PC-9 (cell line): ENCODE measurements around the gene MRPL19. TPM values are rescaled to one million over a fixed set of nuclear protein-coding genes. Genes with fewer than 3 reads are reported as not detected.

Experiments
- BruUV-seq: library from RNA; stranded (reverse); fragments of 400-500 nt; replicated peaks from 2 replicates; lab custom pipeline; 2021; lab: Mats Ljungman, UMichigan
- CTCF ChIA-PET: fragments of 300-600 bp; sonication (Branson Sonifier 250); formaldehyde crosslinking; loops from one replicate; lab custom pipeline; 2022; ENCODE audit warnings: antibody characterized with exemption; lab: Charles Lee
- POLR2A ChIA-PET: fragments of 300-600 bp; sonication (Branson Sonifier 250); formaldehyde crosslinking; loops from one replicate; lab custom pipeline; 2022; ENCODE audit warnings: antibody characterized with exemption; ENCODE audit not compliant: unreplicated experiment; lab: Charles Lee
- DNase-seq, 2 experiments: peaks; one replicate each; pipeline versions ENCODE4 v3.0.0 to v3.0.0-alpha.2; 2015 to 2022; ENCODE audit warnings: mixed read lengths in 1 of 2
- H2AFZ ChIP-seq: fragments of 200-600 bp; sonication (generic); 2 replicates; pipeline ENCODE4 v1.8.1; 2017; ENCODE audit warnings: antibody characterized with exemption
- H3F3A ChIP-seq: fragments of 200-600 bp; sonication (generic); 2 replicates; pipeline ENCODE4 v1.8.1; 2017; ENCODE audit warnings: antibody characterized with exemption, mild to moderate bottlenecking, low read depth; ENCODE audit not compliant: insufficient read depth
- H3K27ac ChIP-seq: fragments of 200-600 bp; sonication (generic); 2 replicates; pipeline ENCODE4 v1.6.1; 2016; ENCODE audit warnings: mixed run types
- H3K27me3 ChIP-seq: fragments of 200-600 bp; sonication (generic); 2 replicates; pipeline ENCODE4 v1.6.1; 2016; ENCODE audit warnings: low read depth, mixed run types; ENCODE audit not compliant: insufficient read depth
- H3K36me3 ChIP-seq: fragments of 200-600 bp; sonication (generic); 2 replicates; pipeline ENCODE4 v1.6.1; 2016; ENCODE audit warnings: low read depth, mixed run types
- H3K4me1 ChIP-seq: fragments of 200-600 bp; sonication (generic); replicated peaks from 2 replicates; pipeline ENCODE4 v1.6.1; 2016; ENCODE audit warnings: mixed run types; ENCODE audit not compliant: insufficient read depth
- H3K4me2 ChIP-seq: fragments of 200-600 bp; sonication (generic); 2 replicates; pipeline ENCODE4 v1.6.1; 2017; ENCODE audit warnings: mixed run types
- H3K4me3 ChIP-seq: fragments of 200-600 bp; sonication (generic); 2 replicates; pipeline ENCODE4 v1.6.1; 2016; ENCODE audit warnings: mixed run types
- H3K79me2 ChIP-seq: fragments of 200-600 bp; sonication (generic); 2 replicates; pipeline ENCODE4 v1.6.1; 2017; ENCODE audit warnings: low read depth, mixed run types
- H3K9me2 ChIP-seq: fragments of 200-600 bp; sonication (generic); 2 replicates; pipeline ENCODE4 v1.8.1; 2017; ENCODE audit warnings: mild to moderate bottlenecking; ENCODE audit not compliant: insufficient read depth
- H3K9me3 ChIP-seq: fragments of 200-600 bp; sonication (generic); 2 replicates; pipeline ENCODE4 v1.8.1; 2016; ENCODE audit warnings: low read depth; ENCODE audit not compliant: insufficient read depth
- H4K20me1 ChIP-seq: fragments of 200-600 bp; sonication (generic); 2 replicates; pipeline ENCODE4 v1.8.1; 2017; ENCODE audit not compliant: insufficient read depth
- EZH2 ChIP-seq: fragments of 200-600 bp; sonication (generic); IDR thresholded peaks from 2 replicates; pipeline ENCODE4 v1.8.0; 2017; ENCODE audit warnings: antibody characterized with exemption, low read depth
- intact Hi-C: fragments of 100-400 bp; cut with micrococcal nuclease; formaldehyde crosslinking; loops from one replicate; pipeline ENCODE4 v1.10.0; 2022; ENCODE audit not compliant: unreplicated experiment
- total RNA-seq: library from RNA; stranded (reverse); gene quantifications from 2 replicates; pipeline ENCODE4 v1.2.3, GENCODE V29; 2021
- TF ChIP-seq, protein P1 (sequence below): fragments of 200-600 bp; sonication (generic); conservative IDR thresholded peaks from 2 replicates; pipeline ENCODE4 v1.6.1; 2017; ENCODE audit warnings: mixed run types, antibody characterized with exemption, mild to moderate bottlenecking, moderate library complexity

The MRPL19 gene
- total RNA-seq, 1 experiment from 2014 or later: 46.5 TPM

DNA sequence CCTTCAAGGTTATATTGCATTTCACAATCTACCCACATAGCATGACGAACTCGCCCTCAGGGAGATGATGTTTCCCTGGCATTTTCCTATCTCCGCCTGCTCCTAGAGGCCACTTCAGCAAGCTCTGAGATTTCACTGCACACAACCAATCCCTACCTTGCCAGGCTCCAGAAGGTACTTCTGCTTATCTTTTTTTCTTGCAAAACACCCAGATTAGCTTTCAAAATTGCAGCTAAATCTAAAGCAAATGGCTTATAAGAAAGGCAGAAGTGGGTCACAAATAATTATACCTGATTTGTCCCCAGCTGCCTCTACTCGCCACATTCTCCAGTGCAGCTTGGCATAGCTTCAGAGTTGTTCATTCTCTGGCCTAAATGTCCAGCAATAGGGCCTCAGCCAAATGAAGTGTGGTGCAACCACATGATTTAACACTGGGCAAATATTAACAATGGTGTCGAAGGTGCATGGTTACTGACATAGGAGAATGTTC is 32.4 kb upstream of the MRPL19 start:
- Histone ChIP-seq H3K9me3 (0 out of 2 replicates have a peak, but pooled peaks cover 3% of the 10 kb centered on the region), H2AFZ (no peak overlapping the region), H3K27ac (peak overlapping the region; percentile 45), H3K36me3 (no peaks in the 10 kb centered on the region), H3K27me3 (no peaks in the 10 kb centered on the region), H3F3A (peaks cover 11% of the 10 kb centered on the region), H3K4me2 (peak overlapping the region; percentile 37), H3K4me3 (no peak overlapping the region), H3K9me2 (no peaks in the 10 kb centered on the region), H3K4me1 (peaks cover 19% of the 10 kb centered on the region), H4K20me1 (no peaks in the 10 kb centered on the region), H3K79me2 (no peaks in the 10 kb centered on the region)
- TF ChIP-seq, protein P1, sequence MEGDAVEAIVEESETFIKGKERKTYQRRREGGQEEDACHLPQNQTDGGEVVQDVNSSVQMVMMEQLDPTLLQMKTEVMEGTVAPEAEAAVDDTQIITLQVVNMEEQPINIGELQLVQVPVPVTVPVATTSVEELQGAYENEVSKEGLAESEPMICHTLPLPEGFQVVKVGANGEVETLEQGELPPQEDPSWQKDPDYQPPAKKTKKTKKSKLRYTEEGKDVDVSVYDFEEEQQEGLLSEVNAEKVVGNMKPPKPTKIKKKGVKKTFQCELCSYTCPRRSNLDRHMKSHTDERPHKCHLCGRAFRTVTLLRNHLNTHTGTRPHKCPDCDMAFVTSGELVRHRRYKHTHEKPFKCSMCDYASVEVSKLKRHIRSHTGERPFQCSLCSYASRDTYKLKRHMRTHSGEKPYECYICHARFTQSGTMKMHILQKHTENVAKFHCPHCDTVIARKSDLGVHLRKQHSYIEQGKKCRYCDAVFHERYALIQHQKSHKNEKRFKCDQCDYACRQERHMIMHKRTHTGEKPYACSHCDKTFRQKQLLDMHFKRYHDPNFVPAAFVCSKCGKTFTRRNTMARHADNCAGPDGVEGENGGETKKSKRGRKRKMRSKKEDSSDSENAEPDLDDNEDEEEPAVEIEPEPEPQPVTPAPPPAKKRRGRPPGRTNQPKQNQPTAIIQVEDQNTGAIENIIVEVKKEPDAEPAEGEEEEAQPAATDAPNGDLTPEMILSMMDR: no peak
- no peak for TF ChIP-seq EZH2
- intact Hi-C loops: no loop called here
- ChIA-PET POLR2A (no interaction called here), CTCF (no interaction called here)
- DNase-seq: peak in 1 of 2 experiments; percentile 78
- BruUV-seq: no TSS peak

DNA sequence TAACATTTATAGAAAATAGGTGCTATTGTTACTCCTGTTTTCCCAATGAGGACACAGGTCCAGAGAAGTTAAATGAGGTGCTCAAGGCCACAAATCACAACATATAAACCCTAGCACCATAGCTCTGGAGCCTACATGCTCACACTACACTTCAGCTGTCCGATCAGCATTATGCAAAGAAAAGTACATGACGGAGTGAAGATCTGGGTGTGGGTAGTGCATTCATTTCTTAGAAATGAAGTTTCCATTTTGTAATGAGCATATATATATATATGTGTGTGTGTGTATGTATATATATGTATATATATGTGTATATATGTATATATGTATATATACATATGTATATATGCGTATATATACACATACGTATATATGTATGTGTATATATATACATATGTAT is 30.2 kb upstream of the MRPL19 start:
- POLR2A ChIA-PET: no interaction called here

DNA sequence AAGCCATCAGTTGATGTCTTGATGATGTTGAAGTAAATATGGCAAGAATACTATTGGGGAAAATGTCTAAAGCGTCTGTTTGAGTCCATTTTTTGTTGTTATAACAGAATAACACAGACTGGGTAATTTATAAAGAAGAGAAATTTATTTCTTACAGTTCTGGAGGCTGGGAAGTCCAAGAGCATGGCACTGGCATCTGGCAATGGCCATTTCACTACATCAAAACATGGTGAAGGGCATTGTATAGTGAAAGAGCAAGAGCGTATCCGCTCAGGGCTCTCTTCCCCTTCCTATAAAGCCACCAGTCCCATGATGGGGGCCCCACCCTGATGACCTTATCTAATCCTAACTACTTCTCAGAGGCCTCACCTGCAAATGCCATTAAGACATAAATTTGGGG is 29.6 kb upstream of the MRPL19 start:
- TF ChIP-seq, protein P1: no peak
- TF ChIP-seq EZH2: no peak
- no peaks in the 10 kb centered on the region for H3K36me3 ChIP-seq
- no peaks in the 10 kb centered on the region for H3K9me2 ChIP-seq
- no peak for DNase-seq
- no peaks in the 10 kb centered on the region for H4K20me1 ChIP-seq
- no peaks in the 10 kb centered on the region for H3K27me3 ChIP-seq
- H3K79me2 ChIP-seq: no peaks in the 10 kb centered on the region
- H3F3A ChIP-seq: peaks cover 19% of the 10 kb centered on the region
- no peak overlapping the region for H3K4me2 ChIP-seq
- ChIA-PET CTCF (no interaction called here), POLR2A (no interaction called here)
- H3K9me3 ChIP-seq: peaks cover 3% of the 10 kb centered on the region; the same call in 1 of the 2 replicates
- H3K4me3 ChIP-seq: no peak overlapping the region
- H3K4me1 ChIP-seq: peaks cover 36% of the 10 kb centered on the region
- BruUV-seq: no TSS peak
- no peak overlapping the region for H2AFZ ChIP-seq
- intact Hi-C loops: no loop called here
- H3K27ac ChIP-seq: no peak overlapping the region

More for the DNA sequence above, 30.2 kb upstream of the MRPL19 start:
- Histone ChIP-seq H3K4me1 (peaks cover 36% of the 10 kb centered on the region), H3K79me2 (no peaks in the 10 kb centered on the region), H3K27me3 (no peaks in the 10 kb centered on the region), H3K9me2 (no peaks in the 10 kb centered on the region), H3K4me3 (no peak overlapping the region), H3K36me3 (no peaks in the 10 kb centered on the region), H3K4me2 (no peak overlapping the region), H4K20me1 (no peaks in the 10 kb centered on the region), H3F3A (peaks cover 19% of the 10 kb centered on the region), H3K27ac (no peak overlapping the region), H3K9me3 (peaks cover 3% of the 10 kb centered on the region; the same call in 1 of the 2 replicates), H2AFZ (no peak overlapping the region)
- no TSS peak for BruUV-seq
- intact Hi-C loops: no loop called here
- TF ChIP-seq EZH2: no peak
- TF ChIP-seq, protein P1: no peak
- no peak for DNase-seq
- CTCF ChIA-PET: no interaction called here
